H9 (cell line): Measurements from ENCODE around the gene TEX12. TPM values are rescaled to one million over a fixed set of nuclear protein-coding genes. Genes with fewer than 3 reads are reported as not detected.

Experiments
- DNase-seq: peaks from one replicate; pipeline ENCODE4 v3.0.0-alpha.2; 2017
- H2AFZ ChIP-seq: one replicate; pipeline ENCODE4 v1.6.1; 2013; ENCODE audit warnings: mild to moderate bottlenecking, low read length, control low read depth, moderate library complexity
- H2AK5ac ChIP-seq: 2 replicates; pipeline ENCODE4 v1.6.1; 2013; ENCODE audit warnings: low read length, control low read depth, mixed read lengths; ENCODE audit not compliant: insufficient read length
- H2BK120ac ChIP-seq: one replicate; pipeline ENCODE4 v1.6.1; 2013; ENCODE audit warnings: low read depth, mild to moderate bottlenecking, low read length, control low read depth, inconsistent platforms; ENCODE audit not compliant: poor library complexity, severe bottlenecking
- H2BK12ac ChIP-seq: 2 replicates; pipeline ENCODE4 v1.6.1; 2013; ENCODE audit warnings: low read length, control low read depth, mixed read lengths, low read depth; ENCODE audit not compliant: insufficient read length
- H2BK15ac ChIP-seq: 2 replicates; pipeline ENCODE4 v1.6.1; 2013; ENCODE audit warnings: low read depth, low read length, control low read depth
- H2BK20ac ChIP-seq: one replicate; pipeline ENCODE4 v1.6.1; 2013; ENCODE audit warnings: low read depth, mild to moderate bottlenecking, low read length, control low read depth, inconsistent platforms; ENCODE audit not compliant: poor library complexity, severe bottlenecking
- H2BK5ac ChIP-seq: 2 replicates; pipeline ENCODE4 v1.6.1; 2013; ENCODE audit warnings: low read length, control low read depth, mixed read lengths; ENCODE audit not compliant: insufficient read length
- H3K14ac ChIP-seq: 2 replicates; pipeline ENCODE4 v1.6.1; 2013; ENCODE audit warnings: low read length, control low read depth; ENCODE audit not compliant: insufficient read depth
- H3K18ac ChIP-seq: 2 replicates; pipeline ENCODE4 v1.6.1; 2013; ENCODE audit warnings: low read depth, mild to moderate bottlenecking, mixed read lengths, low read length, control low read depth; ENCODE audit not compliant: insufficient read length
- H3K23ac ChIP-seq: 2 replicates; pipeline ENCODE4 v1.6.1; 2013; ENCODE audit warnings: low read length, control low read depth, mixed read lengths, low read depth; ENCODE audit not compliant: insufficient read length
- H3K23me2 ChIP-seq: 2 replicates; pipeline ENCODE4 v1.6.1; 2013; ENCODE audit warnings: low read depth, mild to moderate bottlenecking, mixed read lengths, low read length, control low read depth; ENCODE audit not compliant: insufficient read length, poor library complexity, severe bottlenecking
- H3K27ac ChIP-seq: 2 replicates; pipeline ENCODE4 v1.5.1; 2013; ENCODE audit warnings: low read length, control low read depth, mixed read lengths, low read depth; ENCODE audit not compliant: insufficient read length
- H3K27me3 ChIP-seq: 2 replicates; pipeline ENCODE4 v1.6.1; 2013; ENCODE audit warnings: low read length, control low read depth, inconsistent platforms; ENCODE audit not compliant: insufficient read depth
- H3K4ac ChIP-seq: 2 replicates; pipeline ENCODE4 v1.6.1; 2013; ENCODE audit warnings: low read depth, mild to moderate bottlenecking, control low read depth, inconsistent platforms, low read length, moderate library complexity
- H3K4me1 ChIP-seq: 2 replicates; pipeline ENCODE4 v1.6.1; 2013; ENCODE audit warnings: low read length, control low read depth, inconsistent platforms; ENCODE audit not compliant: insufficient read depth
- H3K4me2 ChIP-seq: 2 replicates; pipeline ENCODE4 v1.6.1; 2013; ENCODE audit warnings: low read length, control low read depth, mixed read lengths; ENCODE audit not compliant: insufficient read length, insufficient read depth
- H3K56ac ChIP-seq: 2 replicates; pipeline ENCODE4 v1.6.1; 2013; ENCODE audit warnings: low read depth, mild to moderate bottlenecking, mixed read lengths, low read length, control low read depth; ENCODE audit not compliant: insufficient read length
- H3K79me1 ChIP-seq: 2 replicates; pipeline ENCODE4 v1.6.1; 2013; ENCODE audit warnings: low read depth, mild to moderate bottlenecking, moderate library complexity, low read length, control low read depth, inconsistent platforms; ENCODE audit not compliant: insufficient read depth, poor library complexity, severe bottlenecking
- H3K79me2 ChIP-seq: 2 replicates; pipeline ENCODE4 v1.6.1; 2013; ENCODE audit warnings: low read length, control low read depth, inconsistent platforms; ENCODE audit not compliant: insufficient read depth
- H3K9ac ChIP-seq: 2 replicates; pipeline ENCODE4 v1.6.1; 2013; ENCODE audit warnings: low read length, control low read depth, mixed read lengths; ENCODE audit not compliant: insufficient read length; ENCODE audit errors: extremely low read depth
- H3K9me3 ChIP-seq: one replicate; pipeline ENCODE4 v1.6.1; 2013; ENCODE audit warnings: low read depth, low read length, inconsistent platforms; ENCODE audit not compliant: control insufficient read depth
- H3T11ph ChIP-seq: one replicate; pipeline ENCODE4 v1.6.1; 2013; ENCODE audit warnings: mild to moderate bottlenecking, low read length, control low read depth, inconsistent platforms
- H4K20me1 ChIP-seq: one replicate; pipeline ENCODE4 v1.6.1; 2013; ENCODE audit not compliant: control insufficient read depth, insufficient read length, insufficient read depth
- H4K5ac ChIP-seq: 2 replicates; pipeline ENCODE4 v1.6.1; 2013; ENCODE audit warnings: low read depth, mild to moderate bottlenecking, mixed read lengths, low read length, control low read depth; ENCODE audit not compliant: insufficient read length
- H4K8ac ChIP-seq: replicated peaks from 2 replicates; pipeline ENCODE4 v1.6.1; 2013; ENCODE audit warnings: low read length, control low read depth, mixed read lengths, low read depth; ENCODE audit not compliant: insufficient read length
- H4K91ac ChIP-seq: 2 replicates; pipeline ENCODE4 v1.6.1; 2013; ENCODE audit warnings: low read depth, mild to moderate bottlenecking, moderate library complexity, mixed read lengths, low read length, control low read depth; ENCODE audit not compliant: insufficient read length
- H3K27ac Mint-ChIP-seq, 3 experiments: 2 replicates in 2 of 3; 3 replicates in 1 of 3; pipeline ENCODE4 v1.8.0; 2020 to 2021; ENCODE audit warnings: mixed read lengths in 3 of 3, mild to moderate bottlenecking in 1 of 3, moderate library complexity in 1 of 3
- H3K27me3 Mint-ChIP-seq: 2 replicates; pipeline ENCODE4 v1.8.0; 2021; ENCODE audit warnings: low read depth, mild to moderate bottlenecking, moderate library complexity, mixed read lengths
- H3K36me3 Mint-ChIP-seq, 3 experiments: 2 replicates in 2 of 3; 3 replicates in 1 of 3; pipeline ENCODE4 v1.8.0; 2020 to 2021; ENCODE audit warnings: low read depth in 3 of 3, mixed read lengths in 3 of 3; ENCODE audit not compliant: insufficient read depth in 1 of 3
- H3K4me1 Mint-ChIP-seq, 2 experiments: 2 replicates each; pipeline ENCODE4 v1.8.0; 2020; ENCODE audit warnings: mixed read lengths in 2 of 2
- H3K4me3 Mint-ChIP-seq, 2 experiments: 2 replicates in 1 of 2; 3 replicates in 1 of 2; pipeline ENCODE4 v1.8.0; 2020 to 2021; ENCODE audit warnings: mild to moderate bottlenecking in 2 of 2, mixed read lengths in 2 of 2, moderate library complexity in 1 of 2
- H3K9me3 Mint-ChIP-seq, 2 experiments: 2 replicates in 1 of 2; 3 replicates in 1 of 2; pipeline ENCODE4 v1.8.0; 2020; ENCODE audit warnings: mild to moderate bottlenecking in 2 of 2, mixed read lengths in 2 of 2, moderate library complexity in 1 of 2
- WGBS: extraction: QIAGEN DNeasy Blood & Tissue Kit; methylation state at CpG from one replicate; pipeline ENCODE4 v1.1.7; 2013; ENCODE audit warnings: missing lambda C conversion rate, low lambda C conversion rate, mixed read lengths; ENCODE audit not compliant: insufficient read length; ENCODE audit errors: extremely low coverage; 5-methylcytosine and 5-hydroxymethylcytosine counted together
- total RNA-seq: library from RNA; stranded (reverse); gene quantifications from 2 replicates; pipeline ENCODE4 v1.2.1, GENCODE V29; 2021
- TF ChIP-seq, protein P1 (sequence below): fragments of 200-600 bp; sonication (generic); conservative IDR thresholded peaks from 3 replicates; pipeline ENCODE4 v1.8.0; 2021; ENCODE audit warnings: antibody characterized with exemption, mild to moderate bottlenecking

TEX12 gene
- total RNA-seq, 1 experiment from 2014 or later = 0.31 TPM

DNA sequence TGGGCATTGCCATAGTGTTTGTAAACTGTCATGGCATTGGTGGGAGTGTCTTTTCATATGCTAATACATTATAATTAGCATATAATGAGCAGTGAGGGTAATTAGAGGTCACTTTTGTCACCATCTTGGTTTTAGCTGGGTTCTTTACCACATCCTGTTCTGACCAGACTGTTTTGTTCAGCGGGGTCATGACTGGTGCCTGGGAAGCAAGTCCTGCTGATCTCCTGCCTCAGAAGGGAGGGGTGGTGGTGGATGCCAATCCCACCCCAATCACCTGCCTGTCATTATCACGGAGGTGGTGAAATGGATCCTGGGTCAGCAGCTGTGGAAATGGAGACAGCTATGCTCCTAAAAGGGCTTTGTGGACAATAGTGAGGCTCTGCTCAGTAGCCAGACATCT lies 34.4 kb upstream of the TEX12 start:
- Histone ChIP-seq H4K20me1 (no peaks in the 10 kb centered on the region), H2BK120ac (no peak overlapping the region), H2AK5ac (no peak overlapping the region), H2BK12ac (no peak overlapping the region), H3K56ac (no peak overlapping the region), H2AFZ (no peak overlapping the region), H3K4me1 (no peaks in the 10 kb centered on the region), H3K14ac (no peak overlapping the region), H3K4me2 (no peak overlapping the region), H3K27me3 (no peaks in the 10 kb centered on the region), H3K23me2 (no peaks in the 10 kb centered on the region), H2BK20ac (no peak overlapping the region), H3T11ph (no peak overlapping the region), H3K27ac (no peak overlapping the region), H3K9ac (no peak overlapping the region), H3K18ac (no peak overlapping the region), H3K79me1 (no peaks in the 10 kb centered on the region), H3K79me2 (no peaks in the 10 kb centered on the region), H2BK5ac (no peak overlapping the region), H4K8ac (no peak overlapping the region), H2BK15ac (no peak overlapping the region), H3K4ac (no peak overlapping the region), H3K9me3 (no peaks in the 10 kb centered on the region), H4K91ac (no peak overlapping the region), H3K23ac (no peak overlapping the region), H4K5ac (no peak overlapping the region)
- Mint-ChIP-seq H3K27ac (no peak overlapping the region), H3K9me3 (no peaks in the 10 kb centered on the region), H3K27me3 (no peaks in the 10 kb centered on the region; the same call in 1 of the 2 replicates), H3K36me3 (no peaks in the 10 kb centered on the region), H3K4me1 (no peaks in the 10 kb centered on the region; a peak in 1 of 4 replicates), H3K4me3 (no peak overlapping the region)
- DNase-seq = no peak
- TF ChIP-seq, protein P1, sequence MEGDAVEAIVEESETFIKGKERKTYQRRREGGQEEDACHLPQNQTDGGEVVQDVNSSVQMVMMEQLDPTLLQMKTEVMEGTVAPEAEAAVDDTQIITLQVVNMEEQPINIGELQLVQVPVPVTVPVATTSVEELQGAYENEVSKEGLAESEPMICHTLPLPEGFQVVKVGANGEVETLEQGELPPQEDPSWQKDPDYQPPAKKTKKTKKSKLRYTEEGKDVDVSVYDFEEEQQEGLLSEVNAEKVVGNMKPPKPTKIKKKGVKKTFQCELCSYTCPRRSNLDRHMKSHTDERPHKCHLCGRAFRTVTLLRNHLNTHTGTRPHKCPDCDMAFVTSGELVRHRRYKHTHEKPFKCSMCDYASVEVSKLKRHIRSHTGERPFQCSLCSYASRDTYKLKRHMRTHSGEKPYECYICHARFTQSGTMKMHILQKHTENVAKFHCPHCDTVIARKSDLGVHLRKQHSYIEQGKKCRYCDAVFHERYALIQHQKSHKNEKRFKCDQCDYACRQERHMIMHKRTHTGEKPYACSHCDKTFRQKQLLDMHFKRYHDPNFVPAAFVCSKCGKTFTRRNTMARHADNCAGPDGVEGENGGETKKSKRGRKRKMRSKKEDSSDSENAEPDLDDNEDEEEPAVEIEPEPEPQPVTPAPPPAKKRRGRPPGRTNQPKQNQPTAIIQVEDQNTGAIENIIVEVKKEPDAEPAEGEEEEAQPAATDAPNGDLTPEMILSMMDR = no peak
- no CpG with 5 or more reads among the region's 2 CpGs for WGBS
